ENCODE measurements around the gene MSH2. TPM values are rescaled to one million over a fixed set of nuclear protein-coding genes. Genes with fewer than 3 reads are reported as not detected.

The MSH2 gene
- total RNA-seq, 1 donor from 2014 or later: 25.2 TPM

DNA sequence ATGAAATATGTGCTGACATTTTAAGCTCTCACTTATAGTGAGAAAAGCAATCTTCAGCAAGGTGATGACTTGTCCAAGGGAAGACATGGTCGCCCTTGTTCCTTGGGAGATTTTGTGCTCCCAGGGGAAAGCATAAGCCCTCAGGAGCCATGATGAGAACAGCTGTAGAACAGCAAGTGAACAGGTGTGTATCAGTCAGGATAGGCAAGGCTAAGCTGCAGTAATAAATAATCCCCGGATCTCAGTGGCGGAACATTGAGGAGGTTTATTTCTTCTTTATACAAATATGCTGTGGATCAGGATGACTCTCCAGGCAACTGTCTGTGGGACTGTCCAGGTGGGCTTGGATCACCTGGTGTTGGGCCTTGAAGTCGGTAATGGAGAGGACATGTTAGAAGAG, 103.1 kb downstream of the MSH2 start:
- Mint-ChIP-seq H3K9me3 (peaks cover 9% of the 10 kb centered on the region), H3K4me1 (peaks cover 27% of the 10 kb centered on the region), H3K36me3 (ENCODE audit: low read depth) (peaks cover 4% of the 10 kb centered on the region), H3K27ac (no peak overlapping the region), H3K4me3 (no peak overlapping the region), H3K27me3 (peaks cover 11% of the 10 kb centered on the region)
- ChIA-PET POLR2A (no interaction called here), CTCF (interaction anchor here (1.2 kb wide), 1 partner anchor 261 kb away, joined by 5 read pairs; no protein-coding TSS in a partner anchor)
- intact Hi-C loops (cut with micrococcal nuclease): no loop called here
- ATAC-seq (ENCODE audit: low read depth) (no peak), DNase-seq (no peak)
- TF ChIP-seq, protein P1, sequence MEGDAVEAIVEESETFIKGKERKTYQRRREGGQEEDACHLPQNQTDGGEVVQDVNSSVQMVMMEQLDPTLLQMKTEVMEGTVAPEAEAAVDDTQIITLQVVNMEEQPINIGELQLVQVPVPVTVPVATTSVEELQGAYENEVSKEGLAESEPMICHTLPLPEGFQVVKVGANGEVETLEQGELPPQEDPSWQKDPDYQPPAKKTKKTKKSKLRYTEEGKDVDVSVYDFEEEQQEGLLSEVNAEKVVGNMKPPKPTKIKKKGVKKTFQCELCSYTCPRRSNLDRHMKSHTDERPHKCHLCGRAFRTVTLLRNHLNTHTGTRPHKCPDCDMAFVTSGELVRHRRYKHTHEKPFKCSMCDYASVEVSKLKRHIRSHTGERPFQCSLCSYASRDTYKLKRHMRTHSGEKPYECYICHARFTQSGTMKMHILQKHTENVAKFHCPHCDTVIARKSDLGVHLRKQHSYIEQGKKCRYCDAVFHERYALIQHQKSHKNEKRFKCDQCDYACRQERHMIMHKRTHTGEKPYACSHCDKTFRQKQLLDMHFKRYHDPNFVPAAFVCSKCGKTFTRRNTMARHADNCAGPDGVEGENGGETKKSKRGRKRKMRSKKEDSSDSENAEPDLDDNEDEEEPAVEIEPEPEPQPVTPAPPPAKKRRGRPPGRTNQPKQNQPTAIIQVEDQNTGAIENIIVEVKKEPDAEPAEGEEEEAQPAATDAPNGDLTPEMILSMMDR (IDR thresholded peaks at IDR 0.05): no peak

DNA sequence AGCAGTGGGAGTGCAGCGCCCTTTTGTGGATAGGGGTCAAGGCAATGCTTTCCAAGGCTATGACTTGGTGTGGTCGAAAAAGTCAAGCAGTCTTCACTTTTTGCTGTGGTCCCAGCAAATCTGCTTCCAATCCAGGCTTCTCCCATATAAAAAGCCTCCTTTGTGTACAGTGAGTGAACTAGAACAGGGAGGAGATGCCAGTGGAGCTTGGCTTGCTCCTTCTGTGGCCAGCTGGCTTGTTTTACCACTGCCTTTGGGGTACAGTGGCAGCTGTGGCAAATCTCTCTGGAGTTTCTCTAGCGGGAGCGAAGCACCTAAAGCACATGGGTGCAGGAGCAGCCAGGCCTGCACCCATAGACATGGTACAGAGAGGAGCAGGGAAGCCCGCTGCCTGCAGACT, 103.5 kb downstream of the MSH2 start:
- Mint-ChIP-seq H3K27me3 (peaks cover 11% of the 10 kb centered on the region), H3K36me3 (ENCODE audit: low read depth) (peaks cover 4% of the 10 kb centered on the region), H3K4me1 (peaks cover 27% of the 10 kb centered on the region), H3K9me3 (peaks cover 9% of the 10 kb centered on the region), H3K27ac (no peak overlapping the region), H3K4me3 (no peak overlapping the region)
- intact Hi-C loops (cut with micrococcal nuclease): no loop called here
- POLR2A ChIA-PET: no interaction called here
- ATAC-seq (ENCODE audit: low read depth): no peak
- CTCF ChIA-PET: interaction anchor here (1.2 kb wide), 1 partner anchor 261 kb away, joined by 5 read pairs; no protein-coding TSS in a partner anchor
- TF ChIP-seq, protein P1 (IDR thresholded peaks at IDR 0.05): no peak
- DNase-seq: no peak

DNA sequence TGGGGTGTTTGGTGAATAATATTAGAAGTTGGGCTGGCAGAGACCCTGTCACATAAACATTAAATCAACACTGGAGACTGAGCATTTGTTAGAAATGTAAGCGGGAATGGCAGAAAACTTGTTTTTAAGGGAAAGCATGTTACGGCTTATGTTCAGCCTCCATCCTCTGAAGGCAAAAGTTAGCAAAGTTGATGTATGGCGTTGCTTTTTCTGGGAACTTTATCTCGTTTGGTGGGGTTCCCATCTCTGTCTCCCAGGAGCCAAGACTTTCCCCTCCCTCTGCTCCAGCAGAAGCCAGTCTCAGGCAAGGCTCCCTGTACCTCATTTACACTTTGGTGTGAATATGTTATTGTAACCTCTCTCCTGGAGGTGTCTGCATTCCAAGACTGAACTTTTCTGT, 105.1 kb downstream of the MSH2 start:
- ChIA-PET POLR2A (no interaction called here), CTCF (no interaction called here)
- ATAC-seq (ENCODE audit: low read depth) (no peak), DNase-seq (no peak)
- intact Hi-C loops (cut with micrococcal nuclease): no loop called here
- Mint-ChIP-seq H3K4me1 (peaks cover 17% of the 10 kb centered on the region), H3K36me3 (ENCODE audit: low read depth) (peaks cover 4% of the 10 kb centered on the region), H3K9me3 (peaks cover 7% of the 10 kb centered on the region), H3K4me3 (no peak overlapping the region), H3K27me3 (peaks cover 11% of the 10 kb centered on the region), H3K27ac (no peak overlapping the region)
- TF ChIP-seq, protein P1 (IDR thresholded peaks at IDR 0.05): no peak

DNA sequence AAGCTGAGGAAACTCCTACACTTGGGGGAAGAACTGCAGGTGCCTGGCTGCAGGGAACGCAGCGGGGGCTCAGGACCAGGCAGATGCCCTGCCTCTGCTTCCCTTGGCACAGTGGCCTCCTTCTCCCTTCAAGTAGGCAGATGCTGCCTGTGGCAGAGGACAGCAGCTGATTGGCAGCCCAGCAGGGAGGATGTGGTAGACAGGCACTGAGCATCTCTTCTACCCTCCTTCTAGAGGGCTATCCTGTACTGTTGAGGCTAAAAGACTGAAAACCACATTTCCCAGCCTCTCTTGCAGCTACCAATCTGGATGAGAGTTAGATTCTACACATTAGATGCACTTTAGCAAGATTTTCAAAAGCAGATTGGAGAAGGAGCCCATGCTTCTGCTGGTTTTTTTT, 105.7 kb downstream of the MSH2 start:
- POLR2A ChIA-PET: no interaction called here
- no peak for ATAC-seq (ENCODE audit: low read depth)

DNA sequence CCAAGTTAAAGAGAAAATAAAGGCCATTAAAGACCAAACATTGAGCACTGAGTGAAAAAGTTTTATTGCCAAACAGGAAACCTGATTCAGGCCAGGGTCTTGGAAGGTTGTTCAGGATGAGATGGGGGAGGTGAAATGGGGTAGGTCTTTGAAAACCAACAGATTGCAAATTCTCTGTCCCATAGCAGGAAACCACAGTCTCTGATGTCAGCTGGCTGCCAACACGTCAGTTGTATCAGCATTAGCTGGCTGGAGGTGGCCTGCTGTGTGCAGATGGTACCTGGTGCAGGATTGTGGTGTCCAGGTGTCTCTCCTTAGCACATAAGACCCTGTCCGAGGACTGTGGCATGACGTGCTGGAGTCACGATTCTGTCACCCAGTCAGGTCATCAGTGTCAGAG, 106.3 kb downstream of the MSH2 start:
- TF ChIP-seq, protein P1 (IDR thresholded peaks at IDR 0.05): no peak
- CTCF ChIA-PET: no interaction called here
- DNase-seq (no peak), ATAC-seq (ENCODE audit: low read depth) (no peak)
- Mint-ChIP-seq H3K27me3 (peaks cover 11% of the 10 kb centered on the region), H3K36me3 (ENCODE audit: low read depth) (peaks cover 4% of the 10 kb centered on the region), H3K4me1 (peaks cover 5% of the 10 kb centered on the region), H3K9me3 (peaks cover 7% of the 10 kb centered on the region), H3K4me3 (no peak overlapping the region), H3K27ac (no peak overlapping the region)
- intact Hi-C loops (cut with micrococcal nuclease): no loop called here
- POLR2A ChIA-PET: no interaction called here

More for the DNA sequence above, 105.7 kb downstream of the MSH2 start:
- H3K4me3 Mint-ChIP-seq: no peak overlapping the region
- H3K36me3 Mint-ChIP-seq (ENCODE audit: low read depth): peaks cover 4% of the 10 kb centered on the region
- H3K9me3 Mint-ChIP-seq: peaks cover 7% of the 10 kb centered on the region
- peaks cover 11% of the 10 kb centered on the region for H3K4me1 Mint-ChIP-seq
- no peak overlapping the region for H3K27ac Mint-ChIP-seq
- CTCF ChIA-PET: no interaction called here
- peaks cover 11% of the 10 kb centered on the region for H3K27me3 Mint-ChIP-seq
- intact Hi-C loops (cut with micrococcal nuclease): no loop called here
- TF ChIP-seq, protein P1 (IDR thresholded peaks at IDR 0.05): no peak
- DNase-seq: no peak
